ENCODE results near the gene GPD1L.

DNA sequence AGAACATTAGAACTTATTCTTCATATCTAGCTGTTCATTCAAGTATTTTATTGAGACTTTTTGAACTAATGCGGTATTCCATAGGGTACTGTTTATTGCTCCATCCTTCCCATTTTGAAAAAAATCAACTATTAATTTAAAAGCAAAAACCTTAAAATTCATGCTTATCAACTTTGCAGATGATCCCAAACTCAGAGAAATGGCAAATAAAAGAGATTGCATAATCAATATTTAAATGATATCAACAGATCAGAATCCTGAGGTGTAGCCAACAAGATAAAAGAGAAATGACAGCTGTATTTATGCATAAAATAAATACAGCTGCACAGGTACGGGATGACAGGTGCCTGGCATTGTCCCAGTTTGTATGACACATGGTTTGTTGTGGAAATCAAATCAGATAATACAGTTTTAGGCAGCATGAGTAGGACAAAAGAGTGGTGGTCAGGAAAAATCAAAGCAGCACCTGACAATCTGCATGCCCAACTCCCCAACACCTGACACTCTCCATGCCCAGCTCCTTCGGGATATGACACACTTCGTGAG is 89.6 kb downstream of the GPD1L start:
- no peak for TF ChIP-seq CTCF (IDR thresholded peaks at IDR 0.05; ENCODE audit: low read length)
- TF ChIP-seq EZH2 (IDR thresholded peaks at IDR 0.05; ENCODE audit: borderline replicate concordance, low read length) = no peak

All from OCI-LY1 (cell line).